T47D (cell line): ENCODE results near the gene VPS37B.

Experiments
- DNase-seq, 2 experiments: peaks; one replicate each; pipeline versions ENCODE4 v3.0.0 to v3.0.0-alpha.2; 2011 to 2012; ENCODE audit warnings: low read depth in 1 of 2, low spot score in 1 of 2
- JUND ChIP-seq: IDR thresholded peaks from 2 replicates; pipeline ENCODE4 v1.6.1; 2012; ENCODE audit warnings: low read depth
- in situ Hi-C: cut with HindIII; loops from 2 replicates; pipeline ENCODE4 v1.10.0; 2016; ENCODE audit warnings: low sequenced_read_pairs, low pct_unique_long_range_greater_than_20kb

Gene VPS37B

GRCh38 chr12:122848471-122849351, 47.2 kb downstream of the VPS37B start:
- TF ChIP-seq JUND: no peak
- in situ Hi-C loops: no loop called here
- DNase-seq: no peak

GRCh38 chr12:122847921-122848421, 48.0 kb downstream of the VPS37B start:
- in situ Hi-C loops: no loop called here
- no peak for TF ChIP-seq JUND
- DNase-seq: no peak

GRCh38 chr12:122847516-122847836, 48.4 kb downstream of the VPS37B start:
- in situ Hi-C loops: no loop called here
- TF ChIP-seq JUND: no peak
- DNase-seq: no peak

- DNase-seq: no peak
- in situ Hi-C loops: no loop called here
- TF ChIP-seq JUND: no peak
Observed at GRCh38 chr12:122846622-122847515, 49.1 kb downstream of the VPS37B start.

- in situ Hi-C loops: no loop called here
- no peak for TF ChIP-seq JUND
- DNase-seq: no peak
Observed at GRCh38 chr12:122845865-122846621, 49.9 kb downstream of the VPS37B start.

- no peak for TF ChIP-seq JUND
- no peak for DNase-seq
- in situ Hi-C loops: no loop called here
Observed at GRCh38 chr12:122845041-122845864, 50.7 kb downstream of the VPS37B start.

- in situ Hi-C loops: no loop called here
- no peak for TF ChIP-seq JUND
- no peak for DNase-seq
Observed at GRCh38 chr12:122844366-122844971, 51.5 kb downstream of the VPS37B start.

- no peak for TF ChIP-seq JUND
- in situ Hi-C loops: no loop called here
- no peak for DNase-seq
Observed at GRCh38 chr12:122843455-122843854, 52.5 kb downstream of the VPS37B start.

- no peak for TF ChIP-seq JUND
- DNase-seq: no peak
- in situ Hi-C loops: no loop called here
Observed at GRCh38 chr12:122842505-122843405, 53.2 kb downstream of the VPS37B start.

- in situ Hi-C loops: no loop called here
- peak; percentile 75 to 95 for DNase-seq
Observed at GRCh38 chr12:122841544-122842321, 54.2 kb downstream of the VPS37B start.

More at GRCh38 chr12:122841544-122842321, 54.2 kb downstream of the VPS37B start:
- TF ChIP-seq JUND: no peak
